AG08396 (cell line): Measurements from ENCODE around the gene SERPINA3.

Source experiments
- DNase-seq: peaks from one replicate; pipeline ENCODE4 v3.0.0; 2012; ENCODE audit warnings: low spot score, mixed read lengths

The SERPINA3 gene

GRCh38 chr14:94613720-94614644 is 1.8 kb downstream of the SERPINA3 start:
- DNase-seq, result no peak

DNA sequence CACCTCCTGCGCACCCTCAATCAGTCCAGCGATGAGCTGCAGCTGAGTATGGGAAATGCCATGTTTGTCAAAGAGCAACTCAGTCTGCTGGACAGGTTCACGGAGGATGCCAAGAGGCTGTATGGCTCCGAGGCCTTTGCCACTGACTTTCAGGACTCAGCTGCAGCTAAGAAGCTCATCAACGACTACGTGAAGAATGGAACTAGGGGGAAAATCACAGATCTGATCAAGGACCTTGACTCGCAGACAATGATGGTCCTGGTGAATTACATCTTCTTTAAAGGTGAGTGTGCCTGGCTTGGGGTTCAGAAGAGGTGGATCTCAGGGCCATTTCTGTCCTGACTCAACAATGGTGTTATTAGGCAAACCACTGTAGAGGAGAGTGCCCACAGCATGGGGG is 2.6 kb downstream of the SERPINA3 start:
- no peak for DNase-seq

- no peak for DNase-seq
Observed at GRCh38 chr14:94615254-94615653, 3.1 kb downstream of the SERPINA3 start.

- DNase-seq, result no peak
Observed at GRCh38 chr14:94615823-94616570, 3.8 kb downstream of the SERPINA3 start.

- no peak for DNase-seq
Observed at GRCh38 chr14:94617366-94617941, 5.3 kb downstream of the SERPINA3 start.

DNA sequence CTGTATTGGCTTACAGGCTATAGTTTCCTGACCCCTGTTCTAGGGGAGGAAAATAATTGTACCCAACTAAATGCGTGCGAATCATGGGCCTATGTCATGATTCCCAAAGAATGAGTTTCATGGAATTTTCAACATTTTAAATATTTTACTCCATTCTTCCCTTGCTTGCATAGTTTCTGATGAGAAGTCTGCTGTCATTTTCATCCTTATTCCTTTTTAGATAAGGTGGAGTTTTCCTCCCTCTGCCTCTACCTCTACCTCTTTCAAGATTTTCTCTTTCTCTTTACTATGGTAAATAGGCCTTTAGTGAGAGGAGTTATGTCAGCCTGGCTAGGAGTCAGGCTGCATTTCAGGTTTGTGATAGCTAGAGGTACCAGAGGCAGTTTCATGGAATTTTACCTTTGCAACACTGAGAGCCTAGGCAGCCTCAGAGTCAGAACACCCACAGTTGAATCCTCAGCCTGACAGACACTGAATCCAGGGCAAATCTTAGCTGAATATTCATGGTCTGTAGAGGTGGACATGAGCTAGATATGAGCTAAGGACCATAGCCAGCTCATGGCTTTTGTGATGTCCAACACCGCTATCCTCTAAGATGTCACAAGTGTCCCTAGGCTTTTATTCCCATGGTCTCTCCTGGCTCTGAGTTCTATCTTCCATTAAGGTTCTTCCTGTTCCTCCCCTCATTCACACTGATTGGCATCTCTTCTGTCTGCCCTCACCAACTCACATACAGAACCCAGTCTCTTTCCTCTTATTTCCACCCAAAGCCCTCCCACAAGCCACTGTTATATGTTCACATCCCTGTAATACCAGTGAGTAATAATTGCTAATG is 6.0 kb downstream of the SERPINA3 start:
- DNase-seq, result no peak

- no peak for DNase-seq
Observed at GRCh38 chr14:94619297-94619696, 7.1 kb downstream of the SERPINA3 start.

DNA sequence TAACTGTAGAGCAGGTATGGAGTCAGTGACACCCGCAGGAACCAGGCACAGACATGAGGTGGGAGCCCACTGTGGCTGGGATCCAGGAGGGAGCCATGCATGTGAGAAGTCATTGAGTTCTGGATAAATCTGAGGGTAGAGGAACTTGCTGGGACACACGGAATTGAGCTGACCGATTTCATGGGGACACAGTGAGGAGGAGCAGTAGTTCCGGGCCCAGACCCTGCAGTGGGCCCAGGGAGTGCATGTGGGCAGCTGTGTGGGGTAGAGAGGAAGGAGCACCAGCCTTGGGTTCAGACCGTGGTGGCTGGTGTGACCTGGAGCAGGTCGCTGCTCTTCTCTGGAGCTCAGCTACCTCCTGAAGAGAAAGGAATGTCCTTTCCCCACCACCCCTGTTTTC is 8.4 kb downstream of the SERPINA3 start:
- DNase-seq, result no peak

- DNase-seq, result no peak
Observed at GRCh38 chr14:94621358-94622134, 9.4 kb downstream of the SERPINA3 start.

DNA sequence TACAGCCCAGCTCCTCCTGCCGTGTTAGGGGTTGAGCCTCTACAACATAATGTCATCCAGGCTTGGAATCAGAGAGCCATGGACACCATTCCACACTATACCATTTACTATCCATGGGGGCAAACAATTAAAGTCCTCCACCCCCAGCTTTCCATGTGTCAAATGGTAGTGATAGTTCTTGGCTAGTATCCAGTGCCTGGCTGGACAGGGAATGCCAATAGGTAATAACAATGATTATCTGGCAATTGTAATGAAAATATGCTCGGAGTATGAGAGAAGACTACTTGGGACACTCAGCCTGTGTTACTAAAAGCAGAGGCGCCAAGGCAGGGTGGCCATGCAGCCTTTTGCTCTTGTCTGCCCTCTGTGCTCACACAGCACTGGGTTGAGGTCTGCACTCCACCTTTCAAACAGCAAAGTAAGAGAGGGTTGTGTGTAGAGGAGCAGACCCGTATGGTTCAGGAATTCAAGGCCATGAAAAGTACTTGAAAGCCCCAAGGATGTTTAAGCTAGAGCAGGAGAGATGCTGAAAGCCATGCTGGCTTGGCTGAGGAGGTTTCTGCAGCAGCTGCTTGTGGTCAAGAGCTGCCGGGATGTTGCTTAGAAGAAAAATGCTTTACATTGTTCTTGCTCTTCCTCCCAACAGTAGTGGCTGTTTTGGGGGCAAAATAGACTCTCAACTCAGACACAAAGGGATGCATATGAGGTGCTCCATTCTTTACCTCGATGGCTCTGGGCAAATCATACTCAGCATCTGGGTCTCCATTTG is 10.6 kb downstream of the SERPINA3 start:
- no peak for DNase-seq

GRCh38 chr14:94623422-94623809 is 11.2 kb downstream of the SERPINA3 start:
- DNase-seq, result no peak

GRCh38 chr14:94623856-94624499 is 11.8 kb downstream of the SERPINA3 start:
- no peak for DNase-seq

- DNase-seq, result no peak
Observed at GRCh38 chr14:94624537-94625352, 12.6 kb downstream of the SERPINA3 start.

DNA sequence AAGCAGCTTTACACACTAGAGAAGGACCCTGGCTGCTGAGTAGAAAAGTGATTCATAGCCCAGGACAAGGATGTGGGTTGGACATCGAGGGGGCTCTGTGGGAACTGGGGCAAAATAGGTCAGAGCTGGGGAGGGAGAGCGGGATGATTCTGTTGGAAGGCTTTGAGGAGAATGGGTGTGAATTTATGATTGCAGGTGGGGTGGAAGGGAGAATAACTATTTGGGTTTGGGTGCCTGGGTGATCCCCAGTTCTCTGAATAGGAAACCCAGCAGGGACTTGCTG is 13.1 kb downstream of the SERPINA3 start:
- no peak for DNase-seq

DNA sequence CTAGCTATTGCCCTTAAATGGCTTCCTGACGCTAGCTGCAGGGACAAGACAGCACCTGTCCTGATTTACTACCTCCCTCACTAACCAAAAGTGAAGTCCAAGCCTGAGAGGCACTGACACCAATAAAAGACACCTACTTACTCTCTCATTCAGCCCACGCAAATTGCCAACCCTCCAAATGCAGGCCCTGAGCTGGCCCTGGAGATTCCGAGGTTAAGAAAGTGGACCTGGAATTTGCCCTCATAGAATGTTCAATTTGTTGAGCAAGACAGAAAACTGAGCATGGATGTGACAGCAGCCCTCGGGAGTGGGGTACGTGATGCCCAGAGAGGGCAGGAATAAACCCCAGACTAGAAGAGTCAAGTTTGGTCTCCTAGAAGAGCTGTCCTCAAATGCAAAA is 16.4 kb downstream of the SERPINA3 start:
- no peak for DNase-seq

- DNase-seq, result no peak
Observed at GRCh38 chr14:94630396-94630795, 18.2 kb downstream of the SERPINA3 start.

DNA sequence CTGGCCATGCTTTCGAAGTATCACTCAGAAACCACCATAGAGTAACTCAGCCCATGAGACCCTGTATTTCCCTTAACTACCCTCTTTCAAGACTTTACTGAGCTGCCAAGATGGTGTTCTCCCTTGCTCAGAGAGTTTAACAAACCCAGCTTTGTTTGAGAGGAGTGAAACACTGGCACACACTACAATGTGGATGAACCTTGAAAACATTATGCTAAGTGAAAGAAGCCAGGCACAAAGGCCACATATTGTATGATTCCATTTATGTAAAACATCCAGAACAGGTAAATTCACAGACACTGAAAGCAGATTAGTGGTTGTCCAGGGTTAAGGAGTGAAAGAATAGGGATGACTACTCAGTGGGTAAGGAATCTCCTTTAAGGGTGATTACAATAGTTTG is 18.9 kb downstream of the SERPINA3 start:
- DNase-seq, result no peak

DNA sequence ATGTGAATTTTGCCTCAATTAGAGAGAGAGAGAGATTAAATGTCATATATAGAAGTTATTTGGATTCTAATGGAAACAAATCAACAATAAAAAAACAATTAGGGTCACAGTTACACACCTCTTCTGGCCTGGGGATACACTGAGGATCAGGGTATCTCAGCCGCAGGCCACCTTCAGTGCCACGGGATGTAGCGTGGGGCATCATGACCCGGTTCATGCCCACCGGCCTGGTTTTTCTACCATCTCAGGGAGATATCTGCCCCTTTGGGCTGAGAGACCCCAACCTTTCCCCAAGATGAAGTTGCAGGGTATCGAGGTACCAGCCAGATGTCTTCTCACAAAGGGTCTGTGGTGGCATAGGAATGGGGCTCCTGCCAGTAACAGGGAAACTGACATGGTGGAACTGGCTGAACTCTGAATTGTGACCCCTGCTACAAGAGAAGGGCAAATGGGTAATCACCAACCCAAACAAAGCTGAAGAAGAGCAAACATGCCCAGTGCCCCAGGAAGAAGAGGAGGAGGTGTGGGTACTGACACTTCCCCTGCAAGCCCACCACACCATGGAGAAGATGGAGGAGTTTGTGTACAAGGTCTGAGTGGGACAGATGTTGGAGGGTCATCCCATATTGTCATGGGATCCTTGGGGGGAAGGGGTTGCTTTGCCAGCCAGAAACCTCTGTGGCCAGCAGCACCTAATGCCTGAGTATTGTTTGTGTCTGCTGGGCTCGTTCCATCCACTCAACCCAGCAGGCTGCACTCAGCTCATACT is 19.5 kb downstream of the SERPINA3 start:
- DNase-seq, result no peak

DNA sequence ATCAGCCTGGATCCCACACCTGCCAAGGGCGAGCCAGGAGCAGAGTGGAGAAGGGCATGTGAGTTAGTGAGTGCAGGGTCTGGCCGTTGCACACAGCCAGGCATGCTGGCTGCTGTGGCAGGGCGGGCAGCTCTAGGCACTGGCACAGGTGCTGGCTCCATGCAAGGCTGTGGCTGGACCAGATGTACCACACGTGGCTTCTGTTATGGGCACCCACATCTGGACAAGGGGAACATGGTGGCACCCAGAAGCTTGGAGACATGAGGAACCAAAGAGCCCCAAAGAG is 20.1 kb downstream of the SERPINA3 start:
- DNase-seq, result no peak
